HEK293 (cell line): Measurements from ENCODE around the gene ACSL4.

Experiments
- CTCF ChIA-PET: fragments of 350-600 bp; formaldehyde crosslinking; extraction: SDS; loops from one replicate; lab custom pipeline; 2021; ENCODE audit warnings: antibody characterized with exemption; lab: Yijun Ruan, JAX
- POLR2A ChIA-PET: fragments of 300-600 bp; formaldehyde crosslinking; extraction: SDS; loops from one replicate; lab custom pipeline; 2020; ENCODE audit warnings: antibody characterized with exemption, inconsistent platforms; lab: Yijun Ruan, JAX
- H3K27ac ChIP-seq: fragments of 200-500 bp; sonication (Bioruptor generic); 2 replicates; pipeline ENCODE4 v1.5.1; 2014; ENCODE audit warnings: low read depth, low read length, control low read depth, inconsistent platforms; ENCODE audit errors: extremely low read depth
- H3K36me3 ChIP-seq, 2 experiments: fragments of 200-500 bp in 1 of 2; sonication (Bioruptor generic) in 1 of 2; 1 replicate in 1 of 2; 2 replicates in 1 of 2; pipeline ENCODE4 v1.5.1; 2014 to 2017; ENCODE audit warnings: inconsistent platforms in 2 of 2, low read length in 2 of 2; ENCODE audit not compliant: control insufficient read depth in 2 of 2, insufficient read depth in 1 of 2
- H3K4me1 ChIP-seq: fragments of 200-500 bp; sonication (Bioruptor generic); 2 replicates; pipeline ENCODE4 v1.5.1; 2014; ENCODE audit warnings: mild to moderate bottlenecking, low read length, inconsistent platforms; ENCODE audit not compliant: control insufficient read depth, insufficient read depth
- H3K4me3 ChIP-seq: 2 replicates; pipeline ENCODE4 v1.5.1; 2011; ENCODE audit warnings: low read depth, mild to moderate bottlenecking, control low read depth, low read length, moderate library complexity
- H3K9me3 ChIP-seq: fragments of 200-500 bp; sonication (Bioruptor generic); 2 replicates; pipeline ENCODE4 v1.5.1; 2014; ENCODE audit warnings: low read depth, low read length, inconsistent platforms; ENCODE audit not compliant: control insufficient read depth, insufficient read depth
- BCL11B ChIP-seq: fragments of 450-650 bp; formaldehyde crosslinking; IDR thresholded peaks from 2 replicates; pipeline ENCODE4 v1.5.1; 2016; ENCODE audit warnings: low read depth, missing biosample characterization, missing genetic modification characterization
- HOXA7 ChIP-seq: sonication (generic); formaldehyde crosslinking; IDR thresholded peaks from 2 replicates; pipeline ENCODE4 v1.8.1; 2022; ENCODE audit warnings: missing genetic modification reagents, borderline replicate concordance
- IKZF3 ChIP-seq: fragments of 450-650 bp; IDR thresholded peaks from 2 replicates; pipeline ENCODE4 v1.5.0; 2018; ENCODE audit warnings: missing biosample characterization, mild to moderate bottlenecking, missing genetic modification characterization, moderate library complexity
- KLF1 ChIP-seq: fragments of 450-650 bp; formaldehyde crosslinking; IDR thresholded peaks from 2 replicates; pipeline ENCODE4 v1.5.1; 2016; ENCODE audit warnings: missing biosample characterization, missing genetic modification characterization
- KLF17 ChIP-seq: fragments of 450-650 bp; formaldehyde crosslinking; IDR thresholded peaks from 2 replicates; pipeline ENCODE4 v1.5.1; 2016; ENCODE audit warnings: missing biosample characterization, missing genetic modification characterization
- MYNN ChIP-seq: fragments of 450-650 bp; formaldehyde crosslinking; IDR thresholded peaks from 2 replicates; pipeline ENCODE4 v1.5.1; 2016; ENCODE audit warnings: missing biosample characterization, missing genetic modification characterization, borderline replicate concordance
- OVOL3 ChIP-seq: fragments of 450-650 bp; formaldehyde crosslinking; IDR thresholded peaks from 2 replicates; pipeline ENCODE4 v1.5.1; 2016; ENCODE audit warnings: missing biosample characterization, missing genetic modification characterization
- PBX3 ChIP-seq: sonication (generic); formaldehyde crosslinking; IDR thresholded peaks from 2 replicates; pipeline ENCODE4 v1.8.1; 2022; ENCODE audit warnings: mild to moderate bottlenecking, moderate library complexity, missing genetic modification reagents
- WT1 ChIP-seq: fragments of 450-650 bp; formaldehyde crosslinking; IDR thresholded peaks from 2 replicates; pipeline ENCODE4 v1.5.1; 2016; ENCODE audit warnings: missing biosample characterization, missing genetic modification characterization
- YY2 ChIP-seq: fragments of 450-650 bp; formaldehyde crosslinking; IDR thresholded peaks from 2 replicates; pipeline ENCODE4 v1.5.1; 2016; ENCODE audit warnings: missing biosample characterization, missing genetic modification characterization
- ZBTB17 ChIP-seq: fragments of 450-650 bp; formaldehyde crosslinking; IDR thresholded peaks from 2 replicates; pipeline ENCODE4 v1.5.1; 2016; ENCODE audit warnings: missing biosample characterization, missing genetic modification characterization
- ZBTB21 ChIP-seq: fragments of 450-650 bp; formaldehyde crosslinking; IDR thresholded peaks from 2 replicates; pipeline ENCODE4 v1.5.1; 2017; ENCODE audit warnings: missing biosample characterization, missing genetic modification characterization
- ZFP3 ChIP-seq: fragments of 450-650 bp; formaldehyde crosslinking; IDR thresholded peaks from 2 replicates; pipeline ENCODE4 v1.5.1; 2016; ENCODE audit warnings: low read depth, missing biosample characterization, missing genetic modification characterization
- ZNF121 ChIP-seq: fragments of 450-650 bp; formaldehyde crosslinking; IDR thresholded peaks from 2 replicates; pipeline ENCODE4 v1.5.1; 2016; ENCODE audit warnings: missing biosample characterization, missing genetic modification characterization
- ZNF133 ChIP-seq: fragments of 450-650 bp; formaldehyde crosslinking; IDR thresholded peaks from 2 replicates; pipeline ENCODE4 v1.5.1; 2016; ENCODE audit warnings: missing biosample characterization, missing genetic modification characterization
- ZNF2 ChIP-seq: fragments of 450-650 bp; formaldehyde crosslinking; IDR thresholded peaks from 2 replicates; pipeline ENCODE4 v1.5.1; 2016; ENCODE audit warnings: missing biosample characterization, missing genetic modification characterization
- ZNF223 ChIP-seq: fragments of 450-650 bp; formaldehyde crosslinking; IDR thresholded peaks from 2 replicates; pipeline ENCODE4 v1.5.1; 2016; ENCODE audit warnings: missing biosample characterization, missing genetic modification characterization
- ZNF23 ChIP-seq: fragments of 450-650 bp; formaldehyde crosslinking; IDR thresholded peaks from 2 replicates; pipeline ENCODE4 v1.5.1; 2016; ENCODE audit warnings: missing biosample characterization, missing genetic modification characterization, borderline replicate concordance
- ZNF416 ChIP-seq: fragments of 450-650 bp; formaldehyde crosslinking; IDR thresholded peaks from 2 replicates; pipeline ENCODE4 v1.5.1; 2016; ENCODE audit warnings: missing biosample characterization, missing genetic modification characterization
- ZNF558 ChIP-seq: fragments of 450-650 bp; formaldehyde crosslinking; IDR thresholded peaks from 2 replicates; pipeline ENCODE4 v1.5.1; 2016; ENCODE audit warnings: missing biosample characterization, missing genetic modification characterization
- ZNF670 ChIP-seq: fragments of 450-650 bp; formaldehyde crosslinking; IDR thresholded peaks from 2 replicates; pipeline ENCODE4 v1.5.1; 2016; ENCODE audit warnings: missing biosample characterization, missing genetic modification characterization, low read depth
- ZNF692 ChIP-seq: fragments of 450-650 bp; formaldehyde crosslinking; IDR thresholded peaks from 2 replicates; pipeline ENCODE4 v1.5.1; 2016; ENCODE audit warnings: missing biosample characterization, missing genetic modification characterization
- ZNF707 ChIP-seq: fragments of 450-650 bp; formaldehyde crosslinking; IDR thresholded peaks from 2 replicates; pipeline ENCODE4 v1.5.1; 2016; ENCODE audit warnings: missing biosample characterization, missing genetic modification characterization
- ZNF792 ChIP-seq: fragments of 450-650 bp; formaldehyde crosslinking; IDR thresholded peaks from 2 replicates; pipeline ENCODE4 v1.5.1; 2016; ENCODE audit warnings: missing biosample characterization, missing genetic modification characterization
- TF ChIP-seq, protein P1 (sequence below): fragments of 450-650 bp; formaldehyde crosslinking; IDR thresholded peaks from 2 replicates; pipeline ENCODE4 v1.5.1; 2017; ENCODE audit warnings: missing biosample characterization, missing genetic modification characterization
- TF ChIP-seq, protein P2 (sequence below): fragments of 450-650 bp; formaldehyde crosslinking; IDR thresholded peaks from 2 replicates; pipeline ENCODE4 v1.5.1; 2016; ENCODE audit warnings: missing biosample characterization, missing genetic modification characterization, low read depth
- TF ChIP-seq, protein P3 (sequence below): fragments of 450-650 bp; formaldehyde crosslinking; IDR thresholded peaks from 2 replicates; pipeline ENCODE4 v1.5.1; 2016; ENCODE audit warnings: missing biosample characterization, missing genetic modification characterization
- TF ChIP-seq, protein P4 (sequence below): fragments of 450-650 bp; formaldehyde crosslinking; IDR thresholded peaks from 2 replicates; pipeline ENCODE4 v1.5.1; 2016; ENCODE audit warnings: missing biosample characterization, missing genetic modification characterization

Gene ACSL4

DNA sequence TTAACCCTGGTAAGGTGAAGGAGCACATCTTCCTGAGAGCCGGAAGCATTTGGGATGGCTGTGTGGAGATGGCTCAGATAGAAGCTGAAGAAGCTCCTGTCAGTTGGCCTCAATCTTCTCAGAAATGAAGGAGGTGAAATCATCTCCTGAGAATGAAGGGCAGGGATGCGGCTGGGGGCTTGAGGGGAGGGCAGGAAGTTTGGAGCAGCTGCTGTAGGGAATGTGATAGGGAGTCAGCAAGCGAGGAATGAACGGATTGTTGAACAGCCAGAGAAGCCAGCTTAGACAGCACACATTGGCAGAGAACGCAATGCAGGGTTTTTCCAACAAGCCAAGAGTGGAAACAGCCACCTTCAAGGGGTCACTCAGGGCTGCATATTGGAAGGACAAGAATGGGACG lies 118.1 kb downstream of the ACSL4 start:
- CTCF ChIA-PET = interaction anchor here (0.6 to 1.3 kb wide), 3 partner anchors 17 to 942 kb away, joined by 3 to 6 read pairs (median 4); no protein-coding TSS in a partner anchor
- Histone ChIP-seq H3K36me3 (no peaks in the 10 kb centered on the region), H3K4me1 (no peaks in the 10 kb centered on the region), H3K27ac (no peak overlapping the region), H3K4me3 (no peak overlapping the region), H3K9me3 (no peaks in the 10 kb centered on the region)
- POLR2A ChIA-PET = no interaction called here
- TF ChIP-seq, protein P1, sequence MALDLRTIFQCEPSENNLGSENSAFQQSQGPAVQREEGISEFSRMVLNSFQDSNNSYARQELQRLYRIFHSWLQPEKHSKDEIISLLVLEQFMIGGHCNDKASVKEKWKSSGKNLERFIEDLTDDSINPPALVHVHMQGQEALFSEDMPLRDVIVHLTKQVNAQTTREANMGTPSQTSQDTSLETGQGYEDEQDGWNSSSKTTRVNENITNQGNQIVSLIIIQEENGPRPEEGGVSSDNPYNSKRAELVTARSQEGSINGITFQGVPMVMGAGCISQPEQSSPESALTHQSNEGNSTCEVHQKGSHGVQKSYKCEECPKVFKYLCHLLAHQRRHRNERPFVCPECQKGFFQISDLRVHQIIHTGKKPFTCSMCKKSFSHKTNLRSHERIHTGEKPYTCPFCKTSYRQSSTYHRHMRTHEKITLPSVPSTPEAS (tag by site-specific recombination) = no peak
- TF ChIP-seq ZNF416 (no peak), ZNF133 (no peak), ZNF121 (tag by site-specific recombination) (no peak), ZNF707 (tag by site-specific recombination) (no peak), ZBTB21 (tag by site-specific recombination) (no peak), ZNF23 (tag by site-specific recombination) (no peak), ZNF692 (no peak), WT1 (tag by site-specific recombination) (no peak), ZNF223 (no peak), PBX3 (no peak), OVOL3 (tag by site-specific recombination) (no peak), MYNN (no peak), YY2 (no peak), ZNF2 (no peak), IKZF3 (tag by site-specific recombination) (no peak), BCL11B (tag by site-specific recombination) (no peak)
- TF ChIP-seq, protein P2, sequence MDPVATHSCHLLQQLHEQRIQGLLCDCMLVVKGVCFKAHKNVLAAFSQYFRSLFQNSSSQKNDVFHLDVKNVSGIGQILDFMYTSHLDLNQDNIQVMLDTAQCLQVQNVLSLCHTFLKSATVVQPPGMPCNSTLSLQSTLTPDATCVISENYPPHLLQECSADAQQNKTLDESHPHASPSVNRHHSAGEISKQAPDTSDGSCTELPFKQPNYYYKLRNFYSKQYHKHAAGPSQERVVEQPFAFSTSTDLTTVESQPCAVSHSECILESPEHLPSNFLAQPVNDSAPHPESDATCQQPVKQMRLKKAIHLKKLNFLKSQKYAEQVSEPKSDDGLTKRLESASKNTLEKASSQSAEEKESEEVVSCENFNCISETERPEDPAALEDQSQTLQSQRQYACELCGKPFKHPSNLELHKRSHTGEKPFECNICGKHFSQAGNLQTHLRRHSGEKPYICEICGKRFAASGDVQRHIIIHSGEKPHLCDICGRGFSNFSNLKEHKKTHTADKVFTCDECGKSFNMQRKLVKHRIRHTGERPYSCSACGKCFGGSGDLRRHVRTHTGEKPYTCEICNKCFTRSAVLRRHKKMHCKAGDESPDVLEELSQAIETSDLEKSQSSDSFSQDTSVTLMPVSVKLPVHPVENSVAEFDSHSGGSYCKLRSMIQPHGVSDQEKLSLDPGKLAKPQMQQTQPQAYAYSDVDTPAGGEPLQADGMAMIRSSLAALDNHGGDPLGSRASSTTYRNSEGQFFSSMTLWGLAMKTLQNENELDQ (tag by site-specific recombination) = no peak
- TF ChIP-seq, protein P3, sequence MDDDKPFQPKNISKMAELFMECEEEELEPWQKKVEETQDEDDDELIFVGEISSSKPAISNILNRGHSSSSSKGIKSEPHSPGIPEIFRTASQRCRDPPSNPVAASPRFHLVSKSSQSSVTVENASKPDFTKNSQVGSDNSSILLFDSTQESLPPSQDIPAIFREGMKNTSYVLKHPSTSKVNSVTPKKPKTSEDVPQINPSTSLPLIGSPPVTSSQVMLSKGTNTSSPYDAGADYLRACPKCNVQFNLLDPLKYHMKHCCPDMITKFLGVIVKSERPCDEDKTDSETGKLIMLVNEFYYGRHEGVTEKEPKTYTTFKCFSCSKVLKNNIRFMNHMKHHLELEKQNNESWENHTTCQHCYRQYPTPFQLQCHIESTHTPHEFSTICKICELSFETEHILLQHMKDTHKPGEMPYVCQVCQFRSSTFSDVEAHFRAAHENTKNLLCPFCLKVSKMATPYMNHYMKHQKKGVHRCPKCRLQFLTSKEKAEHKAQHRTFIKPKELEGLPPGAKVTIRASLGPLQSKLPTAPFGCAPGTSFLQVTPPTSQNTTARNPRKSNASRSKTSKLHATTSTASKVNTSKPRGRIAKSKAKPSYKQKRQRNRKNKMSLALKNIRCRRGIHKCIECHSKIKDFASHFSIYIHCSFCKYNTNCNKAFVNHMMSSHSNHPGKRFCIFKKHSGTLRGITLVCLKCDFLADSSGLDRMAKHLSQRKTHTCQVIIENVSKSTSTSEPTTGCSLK (tag by site-specific recombination) = no peak

DNA sequence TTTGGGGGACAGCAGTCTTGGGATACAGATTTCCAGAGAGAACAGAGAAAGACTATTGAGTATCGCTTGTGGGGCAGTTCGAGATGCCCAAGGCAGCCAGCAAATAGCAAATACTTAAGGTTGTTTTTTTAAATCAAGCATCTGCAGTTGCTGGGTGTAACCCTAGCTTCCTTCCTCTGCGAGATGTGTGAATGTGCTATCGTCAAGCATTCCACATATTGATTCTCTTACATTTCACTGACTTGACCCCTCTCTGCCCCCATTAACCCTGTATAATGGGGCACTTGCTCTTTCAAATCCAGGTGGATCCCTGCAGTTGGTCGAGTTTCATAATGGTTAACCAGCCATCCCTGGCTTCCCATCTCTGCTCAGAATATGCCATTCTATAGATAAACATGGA lies 131.6 kb downstream of the ACSL4 start:
- POLR2A ChIA-PET = no interaction called here
- CTCF ChIA-PET = interaction anchor here (1.2 to 2.0 kb wide), 2 partner anchors 10 to 116 kb away, joined by 3 to 6 read pairs; no protein-coding TSS in a partner anchor
- H3K4me1 ChIP-seq = no peaks in the 10 kb centered on the region
- TF ChIP-seq ZFP3 (tag by site-specific recombination) (no peak), ZNF670 (tag by site-specific recombination) (no peak), KLF1 (no peak), HOXA7 (CRISPR knock-in tag) (no peak), KLF17 (tag by site-specific recombination) (no peak), ZNF792 (no peak), ZNF558 (no peak), ZBTB17 (no peak)
- TF ChIP-seq, protein P4, sequence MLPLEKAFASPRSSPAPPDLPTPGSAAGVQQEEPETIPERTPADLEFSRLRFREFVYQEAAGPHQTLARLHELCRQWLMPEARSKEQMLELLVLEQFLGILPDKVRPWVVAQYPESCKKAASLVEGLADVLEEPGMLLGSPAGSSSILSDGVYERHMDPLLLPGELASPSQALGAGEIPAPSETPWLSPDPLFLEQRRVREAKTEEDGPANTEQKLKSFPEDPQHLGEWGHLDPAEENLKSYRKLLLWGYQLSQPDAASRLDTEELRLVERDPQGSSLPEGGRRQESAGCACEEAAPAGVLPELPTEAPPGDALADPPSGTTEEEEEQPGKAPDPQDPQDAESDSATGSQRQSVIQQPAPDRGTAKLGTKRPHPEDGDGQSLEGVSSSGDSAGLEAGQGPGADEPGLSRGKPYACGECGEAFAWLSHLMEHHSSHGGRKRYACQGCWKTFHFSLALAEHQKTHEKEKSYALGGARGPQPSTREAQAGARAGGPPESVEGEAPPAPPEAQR = no peak

More for the DNA sequence above, 131.6 kb downstream of the ACSL4 start:
- H3K36me3 ChIP-seq = no peaks in the 10 kb centered on the region
- H3K9me3 ChIP-seq = no peaks in the 10 kb centered on the region
- H3K27ac ChIP-seq = no peak overlapping the region
- no peak overlapping the region for H3K4me3 ChIP-seq
